ENCODE data around the gene USP22. TPM values are rescaled to one million over a fixed set of nuclear protein-coding genes. Genes with fewer than 3 reads are reported as not detected.

Gene USP22
- total RNA-seq (2022) (146 and 157 TPM in 2 replicates), Bru-seq, nascent RNA (percentile 94 among the genes with signal in this experiment), BruChase-seq, experiment 1, labeled RNA remaining after a 6-hour chase (percentile 95 among the genes with signal in this experiment), BruChase-seq, experiment 2, labeled RNA remaining after a 2-hour chase (percentile 95 among the genes with signal in this experiment)
- long read RNA-seq, full-length matches to known transcripts: 92 of 163 reads
- long read RNA-seq, partial matches to known transcripts: 25 of 163 reads
- long read RNA-seq, other reads (novel, unspliced or antisense): 46 of 163 reads

GRCh38 chr17:21042458-21043295 is at the start of gene USP22:
USP22 (minus strand) TSS chr17:21043011; CDS start chr17:21042835, 176 bp downstream.
- no TSS peak for BruUV-seq (replicated peaks)
- DNase-seq (ENCODE audit: unreplicated experiment): no peak
- Mint-ChIP-seq H3K4me3 (ENCODE audit: unreplicated experiment) (peak within 1 kb of the TSS; percentile 94), H3K27me3 (ENCODE audit: insufficient read depth, unreplicated experiment) (no peaks in the 10 kb centered on the region), H3K36me3 (ENCODE audit: insufficient read depth, unreplicated experiment) (peaks cover 20% of the 10 kb centered on the region), H3K4me1 (ENCODE audit: insufficient read depth, unreplicated experiment) (peaks cover 7% of the 10 kb centered on the region), H3K27ac (ENCODE audit: low read depth, unreplicated experiment) (peak within 1 kb of the TSS; percentile 77), H3K9me3 (ENCODE audit: unreplicated experiment) (no peaks in the 10 kb centered on the region)
- ChIA-PET CTCF (interaction anchor here (0.7 to 2.2 kb wide), 19 partner anchors 8 to 244 kb away, joined by 3 to 20 read pairs (median 4); partner anchors contain the start of genes DHRS7B and TMEM11), POLR2A (interaction anchor here (0.6 to 4.1 kb wide), 23 partner anchors 8 to 1157 kb away, joined by 3 to 42 read pairs (median 5); partner anchors contain the start of genes DHRS7B and TMEM11)
- intact Hi-C loops (cut with micrococcal nuclease): loop anchor here (2.0 to 5.0 kb wide), 3 partner anchors 84 to 244 kb away; partner anchors contain the start of genes DHRS7B and TMEM11
- TF ChIP-seq CTCF (IDR thresholded peaks at IDR 0.05; ENCODE audit: unreplicated experiment): no peak

GRCh38 chr17:21090902-21091618 is 48.2 kb upstream of the USP22 start:
- Mint-ChIP-seq H3K9me3 (ENCODE audit: unreplicated experiment) (no peaks in the 10 kb centered on the region), H3K4me3 (ENCODE audit: unreplicated experiment) (no peak overlapping the region), H3K27ac (ENCODE audit: low read depth, unreplicated experiment) (no peak overlapping the region), H3K4me1 (ENCODE audit: insufficient read depth, unreplicated experiment) (no peaks in the 10 kb centered on the region), H3K36me3 (ENCODE audit: insufficient read depth, unreplicated experiment) (no peaks in the 10 kb centered on the region), H3K27me3 (ENCODE audit: insufficient read depth, unreplicated experiment) (no peaks in the 10 kb centered on the region)
- no peak for DNase-seq (ENCODE audit: unreplicated experiment)
- intact Hi-C loops (cut with micrococcal nuclease): no loop called here
- ChIA-PET POLR2A (interaction anchor here (1.0 kb wide), 1 partner anchor 48 kb away, joined by 3 read pairs; the partner anchor contains the start of gene USP22), CTCF (interaction anchor here (0.9 to 2.2 kb wide), 2 partner anchors 9 to 28 kb away, joined by 4 to 8 read pairs; no protein-coding TSS in a partner anchor)
- no TSS peak for BruUV-seq (replicated peaks)
- no peak for TF ChIP-seq CTCF (IDR thresholded peaks at IDR 0.05; ENCODE audit: unreplicated experiment)

GRCh38 chr17:21089933-21090901 is 47.4 kb upstream of the USP22 start:
- Mint-ChIP-seq H3K4me3 (ENCODE audit: unreplicated experiment) (no peak overlapping the region), H3K9me3 (ENCODE audit: unreplicated experiment) (no peaks in the 10 kb centered on the region), H3K27me3 (ENCODE audit: insufficient read depth, unreplicated experiment) (no peaks in the 10 kb centered on the region), H3K36me3 (ENCODE audit: insufficient read depth, unreplicated experiment) (no peaks in the 10 kb centered on the region), H3K27ac (ENCODE audit: low read depth, unreplicated experiment) (no peak overlapping the region), H3K4me1 (ENCODE audit: insufficient read depth, unreplicated experiment) (no peaks in the 10 kb centered on the region)
- DNase-seq (ENCODE audit: unreplicated experiment): no peak
- ChIA-PET CTCF (no interaction called here), POLR2A (interaction anchor here (0.6 kb wide), 1 partner anchor 300 kb away, joined by 3 read pairs; no protein-coding TSS in a partner anchor)
- no TSS peak for BruUV-seq (replicated peaks)
- no peak for TF ChIP-seq CTCF (IDR thresholded peaks at IDR 0.05; ENCODE audit: unreplicated experiment)
- intact Hi-C loops (cut with micrococcal nuclease): no loop called here

Data from MCF 10A (cell line).